ENCODE measurements around the gene TMPRSS6.
"Not testable (repeated sequence)": the region's sequence is repeated elsewhere in the genome, so short reads cannot be mapped to it uniquely, and the experiment has no call there.

TMPRSS6 gene

GRCh38 chr22:37075822-37076433 lies 33.6 kb downstream of the TMPRSS6 start:
- no peak for TF ChIP-seq CTCF (conservative IDR thresholded peaks at IDR 0.05; ENCODE audit: low read length)
- DNase-seq (ENCODE audit: low read depth), result no peak
- H3K4me3 ChIP-seq (ENCODE audit: low read length), result no peak overlapping the region

GRCh38 chr22:37075046-37075445 lies 34.5 kb downstream of the TMPRSS6 start:
- no peak for DNase-seq (ENCODE audit: low read depth)

GRCh38 chr22:37074537-37074936 lies 35.0 kb downstream of the TMPRSS6 start:
- TF ChIP-seq CTCF (conservative IDR thresholded peaks at IDR 0.05; ENCODE audit: low read length), result no peak
- no peak for DNase-seq (ENCODE audit: low read depth)
- no peak overlapping the region for H3K4me3 ChIP-seq (ENCODE audit: low read length)

More at GRCh38 chr22:37075046-37075445, 34.5 kb downstream of the TMPRSS6 start:
- no peak for TF ChIP-seq CTCF (conservative IDR thresholded peaks at IDR 0.05; ENCODE audit: low read length)
- H3K4me3 ChIP-seq (ENCODE audit: low read length), result no peak overlapping the region

DNA sequence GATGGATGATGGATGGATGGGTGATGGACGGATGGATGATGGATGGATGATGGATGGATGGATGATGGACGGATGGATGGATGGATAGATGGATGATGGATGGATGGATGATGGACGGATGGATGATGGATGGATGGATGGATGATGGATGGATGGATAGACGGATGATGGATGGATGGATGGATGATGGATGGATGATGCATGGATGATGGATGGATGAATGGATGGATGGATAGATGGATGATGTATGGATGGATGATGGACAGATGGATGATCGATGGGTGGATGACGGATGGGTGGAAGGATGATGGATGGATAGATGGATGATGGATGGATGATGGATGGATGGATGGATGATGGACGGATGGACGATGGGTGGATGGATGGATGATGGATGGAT lies 36.8 kb downstream of the TMPRSS6 start:
- no peak for TF ChIP-seq CTCF (conservative IDR thresholded peaks at IDR 0.05; ENCODE audit: low read length)
- no peak for DNase-seq (ENCODE audit: low read depth)

DNA sequence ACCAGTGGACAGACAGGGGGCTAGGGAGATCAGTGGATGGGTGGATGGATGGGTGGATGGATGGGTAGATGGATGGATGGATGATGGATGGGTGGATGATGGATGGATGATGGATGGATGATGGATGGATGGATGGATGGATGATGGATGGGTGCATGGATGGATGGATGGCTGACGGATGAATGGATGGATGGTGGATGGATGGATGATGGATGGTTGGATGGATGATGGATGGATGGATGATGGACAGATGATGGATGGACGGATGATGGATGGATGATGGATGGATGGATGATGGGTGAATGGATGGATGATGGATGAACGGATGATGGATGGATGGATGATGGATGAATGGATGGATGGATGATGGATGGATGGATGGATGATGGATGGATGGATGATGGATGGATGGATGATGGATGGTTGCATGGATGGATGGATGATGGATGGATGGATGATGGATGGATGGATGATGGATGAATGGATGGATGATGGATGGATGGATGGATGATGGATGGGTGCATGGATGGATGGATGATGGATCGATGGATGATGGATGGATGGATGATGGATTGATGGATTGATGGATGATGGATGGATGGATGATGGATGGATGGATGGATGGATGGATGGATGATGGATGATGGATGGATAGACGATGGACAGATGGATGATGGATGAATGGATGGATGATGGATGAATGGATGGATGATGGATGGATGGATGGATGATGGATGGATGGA lies 37.5 kb downstream of the TMPRSS6 start:
- DNase-seq (ENCODE audit: low read depth); H3K4me3 ChIP-seq (ENCODE audit: low read length): not testable (repeated sequence)

More for the DNA sequence above, 36.8 kb downstream of the TMPRSS6 start:
- no peak overlapping the region for H3K4me3 ChIP-seq (ENCODE audit: low read length)

DNA sequence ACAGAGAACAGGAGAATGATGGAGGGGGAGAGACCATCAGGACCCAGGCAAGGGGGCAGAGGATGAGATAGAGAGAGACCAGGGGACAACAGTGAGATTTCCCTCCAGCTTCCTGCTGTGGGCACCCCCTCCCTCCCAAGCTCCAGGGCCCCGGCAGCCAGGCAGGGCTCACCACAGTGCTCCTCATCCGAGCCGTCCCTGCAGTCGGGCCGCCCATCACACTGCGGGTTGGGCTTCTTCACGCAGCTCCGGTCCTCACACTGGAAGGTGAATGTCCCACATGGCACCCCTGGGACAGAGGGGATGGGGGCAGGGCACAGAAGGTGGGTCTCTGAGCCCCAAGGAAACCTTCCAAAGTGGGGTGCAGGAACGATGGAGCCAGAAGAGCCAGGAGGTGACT lies 38.8 kb downstream of the TMPRSS6 start:
- DNase-seq (ENCODE audit: low read depth), result no peak
- no peak for TF ChIP-seq CTCF (conservative IDR thresholded peaks at IDR 0.05; ENCODE audit: low read length)
- H3K4me3 ChIP-seq (ENCODE audit: low read length), result no peak overlapping the region

DNA sequence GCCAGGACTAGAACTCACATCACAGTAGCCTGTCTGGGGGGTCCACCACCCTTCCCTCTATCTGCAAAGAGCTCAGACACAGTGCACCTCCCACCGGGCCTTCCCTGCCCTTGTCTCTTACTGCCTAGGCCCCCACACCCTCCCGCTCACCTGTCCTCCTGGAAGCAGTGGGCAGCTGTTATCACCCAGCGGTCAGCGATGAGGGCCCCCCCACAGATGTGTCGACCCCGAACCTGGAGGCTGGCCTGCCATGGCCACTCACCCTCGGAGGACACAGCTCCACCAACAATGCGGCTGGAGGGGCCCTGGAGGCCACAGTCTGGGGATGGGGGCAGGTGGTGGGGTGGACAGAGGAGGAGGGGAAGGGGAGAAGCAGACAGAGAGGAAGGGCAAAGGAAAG lies 39.2 kb downstream of the TMPRSS6 start:
- DNase-seq (ENCODE audit: low read depth), result no peak
- no peak for TF ChIP-seq CTCF (conservative IDR thresholded peaks at IDR 0.05; ENCODE audit: low read length)
- no peak overlapping the region for H3K4me3 ChIP-seq (ENCODE audit: low read length)
